ENCODE data around the gene EPHB1.
"Not testable (repeated sequence)": the region's sequence is repeated elsewhere in the genome, so short reads cannot be mapped to it uniquely, and the experiment has no call there.

The EPHB1 gene

GRCh38 chr3:135009014-135009413 lies 214.0 kb downstream of the EPHB1 start:
- DNase-seq = no peak

GRCh38 chr3:135012101-135012500 lies 217.0 kb downstream of the EPHB1 start:
- DNase-seq = no peak

- no peak for DNase-seq
Observed at GRCh38 chr3:135013206-135013605, 218.1 kb downstream of the EPHB1 start.

- no peak for DNase-seq
Observed at GRCh38 chr3:135014566-135014965, 219.5 kb downstream of the EPHB1 start.

GRCh38 chr3:135017003-135017893 lies 222.2 kb downstream of the EPHB1 start:
- DNase-seq = no peak

GRCh38 chr3:135018149-135018923 lies 223.3 kb downstream of the EPHB1 start:
- DNase-seq = no peak

- no peak for DNase-seq
Observed at GRCh38 chr3:135020181-135020580, 225.1 kb downstream of the EPHB1 start.

GRCh38 chr3:135023996-135024658 lies 229.1 kb downstream of the EPHB1 start:
- no peak for DNase-seq

- not testable (repeated sequence) for DNase-seq
Observed at GRCh38 chr3:135030768-135031615, 235.9 kb downstream of the EPHB1 start.

- no peak for DNase-seq
Observed at GRCh38 chr3:135033737-135034136, 238.7 kb downstream of the EPHB1 start.

GRCh38 chr3:135034291-135034768 lies 239.3 kb downstream of the EPHB1 start:
- DNase-seq = no peak

- DNase-seq = no peak
Observed at GRCh38 chr3:135034891-135035440, 239.9 kb downstream of the EPHB1 start.

GRCh38 chr3:135038186-135038585 lies 243.1 kb downstream of the EPHB1 start:
- no peak for DNase-seq

GRCh38 chr3:135039536-135039935 lies 244.5 kb downstream of the EPHB1 start:
- not testable (repeated sequence) for DNase-seq

- no peak for DNase-seq
Observed at GRCh38 chr3:135040321-135041240, 245.5 kb downstream of the EPHB1 start.

- DNase-seq = no peak
Observed at GRCh38 chr3:135041601-135042000, 246.5 kb downstream of the EPHB1 start.

GRCh38 chr3:135047061-135047460 lies 252.0 kb downstream of the EPHB1 start:
- no peak for DNase-seq

GRCh38 chr3:135050536-135050935 lies 255.5 kb downstream of the EPHB1 start:
- no peak for DNase-seq

- DNase-seq = no peak
Observed at GRCh38 chr3:135051409-135051973, 256.4 kb downstream of the EPHB1 start.

GRCh38 chr3:135055449-135055848 lies 260.4 kb downstream of the EPHB1 start:
- DNase-seq = no peak
